NCI-H146 treated with DMSO at 0.1 percent for 48 hours (cell line): ENCODE data around the gene SERP2.
A peak's percentile ranks its signal among the peaks of the same experiment; 100 is the strongest.

Experiments used
- DNase-seq: peaks from one replicate; lab custom pipeline; 2025; ENCODE audit not compliant: unreplicated experiment; lab: John Stamatoyannopoulos, UW

SERP2 gene

DNA sequence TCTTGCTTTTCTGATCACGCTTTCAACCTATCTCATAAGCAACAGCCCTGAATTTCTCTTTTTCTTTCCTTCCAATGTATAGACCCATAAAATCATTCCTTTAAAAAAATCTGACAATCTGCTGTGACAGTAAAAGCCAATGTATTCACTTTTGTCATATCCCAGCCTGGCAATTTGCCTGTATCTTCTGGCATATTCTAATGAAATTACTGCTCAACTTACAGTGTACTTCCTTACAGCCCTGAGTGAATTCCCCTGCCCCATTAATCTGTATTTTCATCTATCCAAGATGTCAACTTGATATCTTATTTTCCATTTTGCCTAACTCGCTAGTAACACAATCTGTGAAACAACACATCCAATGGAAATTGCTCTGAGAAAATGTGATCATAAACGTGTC is 18.0 kb upstream of the SERP2 start:
- DNase-seq = no peak

- no peak for DNase-seq
Observed at GRCh38 chr13:44359983-44360375, 13.6 kb upstream of the SERP2 start.

DNA sequence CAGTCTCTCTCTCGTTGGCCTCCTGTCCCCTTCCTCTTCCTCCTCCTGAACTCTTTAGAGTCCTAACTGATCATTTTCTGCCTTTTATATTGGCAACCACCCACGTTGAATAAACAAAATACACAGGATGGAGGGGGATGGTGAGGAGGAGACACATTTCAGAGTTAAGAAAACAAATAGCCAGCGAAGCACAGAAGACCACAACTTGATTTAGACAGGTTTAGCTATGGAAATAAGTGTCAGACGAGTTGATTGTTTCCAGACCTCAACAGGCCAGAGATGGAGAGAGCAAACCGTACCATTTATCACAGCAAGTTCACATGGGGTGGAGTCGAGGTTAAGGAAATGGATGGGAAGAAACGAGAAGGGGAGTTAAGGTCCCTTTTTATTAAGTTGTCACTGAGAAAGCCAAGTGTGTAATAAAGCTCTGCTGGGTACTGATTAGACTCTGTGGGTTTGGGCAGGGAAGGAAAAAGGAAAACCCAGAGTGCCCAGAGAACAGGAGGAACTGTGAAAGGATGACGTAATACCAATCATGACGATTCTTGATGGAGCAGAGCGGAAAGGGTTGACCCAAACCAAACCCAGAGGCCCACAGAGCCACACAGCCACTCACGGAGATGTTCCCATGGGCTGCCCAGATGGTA is 11.1 kb upstream of the SERP2 start:
- no peak for DNase-seq

GRCh38 chr13:44363631-44364344 is 9.8 kb upstream of the SERP2 start:
- no peak for DNase-seq

GRCh38 chr13:44364345-44365000 is 9.2 kb upstream of the SERP2 start:
- DNase-seq = no peak

DNA sequence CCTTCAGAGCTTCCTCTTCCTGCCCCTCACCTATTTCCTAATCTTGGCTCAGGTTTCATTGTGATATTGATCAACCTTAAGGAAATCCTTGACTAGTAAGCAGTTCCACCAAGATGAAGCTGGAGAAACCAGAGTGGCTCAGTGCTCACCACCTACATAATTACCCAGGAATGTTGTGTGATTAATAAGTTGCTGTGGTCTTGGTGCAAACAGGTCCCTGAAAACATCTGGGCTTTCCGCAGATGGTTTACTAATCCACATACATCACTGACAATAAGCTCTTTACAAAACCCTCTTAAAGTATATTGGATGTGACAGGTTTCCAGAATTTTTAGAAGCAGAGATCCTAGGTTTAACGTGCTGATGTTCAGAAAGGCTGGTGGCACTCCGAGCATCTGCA is 8.6 kb upstream of the SERP2 start:
- DNase-seq = no peak

DNA sequence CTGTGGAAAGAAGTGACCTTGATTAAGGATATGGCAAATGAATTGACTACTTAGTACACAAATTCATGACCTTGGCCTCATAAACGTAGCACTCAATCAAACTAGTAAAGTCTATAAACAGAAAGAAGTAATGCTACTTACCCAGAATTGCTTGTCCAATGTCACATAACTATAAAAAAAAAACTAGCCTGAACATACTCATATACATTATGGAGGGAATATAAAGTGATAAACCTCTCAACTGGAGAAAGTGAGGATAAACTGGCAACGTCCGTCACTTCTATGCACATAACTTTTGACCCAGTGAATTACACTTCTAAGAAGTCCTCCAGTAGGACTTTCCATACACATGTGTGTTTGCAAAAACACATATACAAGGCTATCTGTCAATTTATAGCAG is 7.7 kb upstream of the SERP2 start:
- DNase-seq = no peak

- DNase-seq = peak; percentile 42
Observed at GRCh38 chr13:44368062-44368591, 5.5 kb upstream of the SERP2 start.

GRCh38 chr13:44368599-44369368 is 4.8 kb upstream of the SERP2 start:
- peak; percentile 85 for DNase-seq

- DNase-seq = no peak
Observed at GRCh38 chr13:44371421-44371820, 2.2 kb upstream of the SERP2 start.

- DNase-seq = no peak
Observed at GRCh38 chr13:44373247-44373600, 400 bp upstream of the SERP2 start.

DNA sequence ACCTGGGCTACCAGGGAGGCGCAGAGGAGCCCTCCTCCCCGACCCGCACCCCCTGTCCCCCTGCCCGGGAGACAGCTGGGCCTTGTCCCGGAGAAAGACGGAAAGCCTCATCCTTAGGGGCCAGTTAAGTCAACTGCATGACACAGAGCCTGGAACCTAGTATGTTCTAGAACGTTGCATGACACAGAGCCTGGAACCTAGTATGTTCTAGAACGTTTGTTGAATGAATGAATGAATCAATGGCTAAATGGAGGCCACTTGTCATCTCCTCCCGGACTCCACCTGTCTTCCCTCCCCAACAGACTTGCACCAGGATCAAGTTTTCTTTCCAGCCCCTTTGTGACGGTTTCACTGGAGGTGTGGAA is 706 bp downstream of the SERP2 start:
- no peak for DNase-seq

DNA sequence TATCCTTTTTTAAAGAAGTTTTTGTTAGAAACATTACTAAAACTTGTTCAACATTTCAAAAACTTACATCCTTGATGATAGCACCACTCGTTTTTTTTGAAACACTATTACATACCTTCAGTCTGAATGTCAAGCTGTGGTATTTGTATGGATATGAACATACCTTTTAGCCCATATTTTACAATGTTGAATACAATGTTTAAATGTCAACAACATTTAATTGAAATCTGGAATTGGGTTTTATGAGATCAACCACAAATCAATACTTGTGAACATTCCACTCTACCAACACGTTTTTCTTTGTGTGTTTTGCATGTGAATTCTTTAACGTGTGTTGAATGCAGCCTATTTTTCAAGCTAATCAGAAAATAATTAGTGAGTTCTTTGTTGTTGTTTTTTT is 4.7 kb downstream of the SERP2 start:
- DNase-seq = no peak

- no peak for DNase-seq
Observed at GRCh38 chr13:44379885-44380284, 6.3 kb downstream of the SERP2 start.

DNA sequence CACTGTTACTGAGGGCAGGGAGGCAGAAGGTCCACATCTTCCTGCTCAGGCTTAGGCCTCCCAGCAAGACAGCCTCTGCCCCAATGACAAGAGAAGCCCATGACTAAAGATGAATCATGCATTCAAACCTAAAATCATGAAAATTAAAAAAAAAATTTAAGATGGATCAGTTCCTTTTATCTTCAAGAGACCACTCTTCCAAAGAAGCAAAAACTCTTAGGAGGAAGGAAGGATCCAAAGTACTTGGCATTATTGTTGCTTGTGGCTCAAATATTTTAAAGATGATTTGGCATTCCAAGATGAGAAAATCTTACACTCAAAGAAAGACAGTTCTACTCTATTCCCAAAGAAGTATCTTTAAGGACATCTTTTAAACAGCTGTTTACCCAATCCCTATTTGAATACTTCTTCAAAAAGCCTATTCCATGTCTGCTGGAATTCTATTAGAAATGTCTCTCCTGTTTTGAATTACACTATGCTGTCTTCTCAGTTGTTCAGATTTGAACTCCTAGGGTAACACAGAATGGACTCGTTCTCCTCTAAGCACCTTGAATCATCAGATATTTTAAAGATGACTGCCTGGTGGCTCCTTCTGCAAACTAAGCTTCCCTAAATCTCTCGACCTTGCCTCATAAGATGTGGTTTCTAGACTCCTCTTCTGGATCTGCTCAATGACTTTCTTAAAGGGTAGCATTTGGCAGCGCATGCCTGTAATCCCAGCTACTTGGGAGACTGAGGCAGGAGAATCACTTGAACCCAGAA is 7.0 kb downstream of the SERP2 start:
- no peak for DNase-seq

GRCh38 chr13:44382635-44383145 is 9.1 kb downstream of the SERP2 start:
- DNase-seq = no peak

GRCh38 chr13:44383945-44384344 is 10.3 kb downstream of the SERP2 start:
- no peak for DNase-seq

GRCh38 chr13:44384778-44385177 is 11.2 kb downstream of the SERP2 start:
- DNase-seq = no peak

DNA sequence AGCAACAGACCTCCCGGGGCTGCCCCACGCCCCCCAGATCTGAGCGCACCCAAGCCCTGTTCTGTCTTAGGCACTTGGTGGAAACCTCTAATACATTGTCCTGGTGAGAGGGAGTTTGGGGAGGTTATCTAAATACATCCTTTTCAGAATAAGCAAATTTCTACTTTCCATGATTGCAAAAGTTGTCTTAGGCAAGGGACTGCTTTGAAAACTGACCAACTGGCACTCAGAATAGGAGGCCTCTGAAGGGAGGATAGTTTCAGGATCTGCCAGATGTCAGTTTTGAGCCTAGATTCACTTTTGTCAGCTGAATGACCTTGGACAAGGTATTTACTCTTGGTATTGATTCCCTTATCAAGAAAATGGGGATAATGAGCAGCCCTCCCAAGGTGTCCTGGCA is 11.8 kb downstream of the SERP2 start:
- no peak for DNase-seq

DNA sequence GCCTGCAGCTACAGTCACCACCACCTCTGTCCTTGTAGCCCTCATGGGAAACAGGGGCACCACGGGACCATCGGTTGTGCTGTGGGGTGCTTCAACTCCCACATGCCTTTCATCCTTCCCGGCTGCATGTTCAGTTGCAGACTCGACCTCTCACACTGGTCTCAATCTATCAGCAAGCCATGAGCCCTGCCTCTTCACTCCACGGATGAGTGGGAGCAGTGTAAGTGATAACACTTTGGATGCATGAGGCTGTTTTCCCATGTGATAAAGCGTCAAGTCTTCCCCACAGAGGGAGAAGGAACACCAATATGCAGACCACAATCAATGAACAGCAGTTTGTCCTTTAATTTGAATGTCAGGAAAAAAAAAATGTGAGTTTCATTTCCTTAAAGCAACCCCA is 12.2 kb downstream of the SERP2 start:
- no peak for DNase-seq
